Esophagus squamous epithelium (tissue), 4 donors: ENCODE data around the gene DENND4A.

Experiments used
- POLR2A ChIP-seq, 4 donors: fragments of 450-650 bp; IDR thresholded peaks; one replicate each; pipeline ENCODE4 v1.6.1; 2017; ENCODE audit warnings: antibody characterized with exemption in 4 of 4, mild to moderate bottlenecking in 4 of 4, moderate library complexity in 3 of 4
- TF ChIP-seq, protein P1 (sequence below), 6 experiments: fragments of 450-650 bp in 4 of 6; fragments of 200-600 bp in 2 of 6; sonication (generic) in 2 of 6; IDR thresholded peaks; one replicate each; pipeline ENCODE4 v1.5.1; 2016 to 2019; ENCODE audit warnings: antibody characterized with exemption in 6 of 6, mild to moderate bottlenecking in 4 of 6, moderate library complexity in 4 of 6

GRCh38 chr15:65731926-65732325 is 60.2 kb downstream of the DENND4A start:
- TF ChIP-seq, protein P1, sequence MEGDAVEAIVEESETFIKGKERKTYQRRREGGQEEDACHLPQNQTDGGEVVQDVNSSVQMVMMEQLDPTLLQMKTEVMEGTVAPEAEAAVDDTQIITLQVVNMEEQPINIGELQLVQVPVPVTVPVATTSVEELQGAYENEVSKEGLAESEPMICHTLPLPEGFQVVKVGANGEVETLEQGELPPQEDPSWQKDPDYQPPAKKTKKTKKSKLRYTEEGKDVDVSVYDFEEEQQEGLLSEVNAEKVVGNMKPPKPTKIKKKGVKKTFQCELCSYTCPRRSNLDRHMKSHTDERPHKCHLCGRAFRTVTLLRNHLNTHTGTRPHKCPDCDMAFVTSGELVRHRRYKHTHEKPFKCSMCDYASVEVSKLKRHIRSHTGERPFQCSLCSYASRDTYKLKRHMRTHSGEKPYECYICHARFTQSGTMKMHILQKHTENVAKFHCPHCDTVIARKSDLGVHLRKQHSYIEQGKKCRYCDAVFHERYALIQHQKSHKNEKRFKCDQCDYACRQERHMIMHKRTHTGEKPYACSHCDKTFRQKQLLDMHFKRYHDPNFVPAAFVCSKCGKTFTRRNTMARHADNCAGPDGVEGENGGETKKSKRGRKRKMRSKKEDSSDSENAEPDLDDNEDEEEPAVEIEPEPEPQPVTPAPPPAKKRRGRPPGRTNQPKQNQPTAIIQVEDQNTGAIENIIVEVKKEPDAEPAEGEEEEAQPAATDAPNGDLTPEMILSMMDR (IDR thresholded peaks at IDR 0.05), result no peak
- TF ChIP-seq POLR2A (IDR thresholded peaks at IDR 0.05), result no peak
